Sigmoid colon (tissue), 4 donors: ENCODE results near the gene EVC.
"Not testable (repeated sequence)": the region's sequence is repeated elsewhere in the genome, so short reads cannot be mapped to it uniquely, and the experiment has no call there.

Source experiments
- EP300 ChIP-seq, 4 donors: sonication (generic); formaldehyde crosslinking; IDR thresholded peaks; one replicate each; pipeline ENCODE4 v1.6.1; 2017; ENCODE audit warnings: antibody characterized with exemption in 4 of 4
- POLR2A ChIP-seq, 2 donors: fragments of 450-650 bp; IDR thresholded peaks; one replicate each; pipeline ENCODE4 v1.6.1; 2016; ENCODE audit warnings: antibody characterized with exemption in 2 of 2, mild to moderate bottlenecking in 2 of 2, moderate library complexity in 2 of 2
- POLR2AphosphoS5 ChIP-seq, 4 donors: sonication (generic); formaldehyde crosslinking; IDR thresholded peaks; one replicate each; pipeline ENCODE4 v1.6.1; 2017; ENCODE audit warnings: antibody characterized with exemption in 4 of 4
- TF ChIP-seq, protein P1 (sequence below), 4 experiments: fragments of 450-650 bp in 3 of 4; fragments of 200-600 bp in 1 of 4; IDR thresholded peaks; one replicate each; pipeline ENCODE4 v1.5.1; 2016 to 2019; ENCODE audit warnings: antibody characterized with exemption in 4 of 4, mild to moderate bottlenecking in 3 of 4, moderate library complexity in 2 of 4

DNA sequence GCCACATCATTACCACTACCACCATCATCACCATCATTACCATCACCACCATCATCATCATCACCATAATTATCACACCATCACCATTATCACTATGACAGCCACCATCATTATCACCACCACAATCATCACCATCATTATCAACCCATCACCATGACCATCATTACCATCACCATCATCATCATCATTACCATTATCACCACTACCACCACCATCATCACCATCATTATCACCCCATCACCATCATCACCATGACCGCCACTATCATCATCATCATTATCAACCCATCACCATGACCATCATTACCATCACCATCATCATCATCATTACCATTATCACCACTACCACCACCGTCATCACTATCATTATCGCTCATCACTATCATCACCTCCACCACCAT is 145.4 kb downstream of the EVC start:
- TF ChIP-seq, protein P1, sequence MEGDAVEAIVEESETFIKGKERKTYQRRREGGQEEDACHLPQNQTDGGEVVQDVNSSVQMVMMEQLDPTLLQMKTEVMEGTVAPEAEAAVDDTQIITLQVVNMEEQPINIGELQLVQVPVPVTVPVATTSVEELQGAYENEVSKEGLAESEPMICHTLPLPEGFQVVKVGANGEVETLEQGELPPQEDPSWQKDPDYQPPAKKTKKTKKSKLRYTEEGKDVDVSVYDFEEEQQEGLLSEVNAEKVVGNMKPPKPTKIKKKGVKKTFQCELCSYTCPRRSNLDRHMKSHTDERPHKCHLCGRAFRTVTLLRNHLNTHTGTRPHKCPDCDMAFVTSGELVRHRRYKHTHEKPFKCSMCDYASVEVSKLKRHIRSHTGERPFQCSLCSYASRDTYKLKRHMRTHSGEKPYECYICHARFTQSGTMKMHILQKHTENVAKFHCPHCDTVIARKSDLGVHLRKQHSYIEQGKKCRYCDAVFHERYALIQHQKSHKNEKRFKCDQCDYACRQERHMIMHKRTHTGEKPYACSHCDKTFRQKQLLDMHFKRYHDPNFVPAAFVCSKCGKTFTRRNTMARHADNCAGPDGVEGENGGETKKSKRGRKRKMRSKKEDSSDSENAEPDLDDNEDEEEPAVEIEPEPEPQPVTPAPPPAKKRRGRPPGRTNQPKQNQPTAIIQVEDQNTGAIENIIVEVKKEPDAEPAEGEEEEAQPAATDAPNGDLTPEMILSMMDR (IDR thresholded peaks at IDR 0.05) = not testable (repeated sequence)
- not testable (repeated sequence) for TF ChIP-seq POLR2AphosphoS5, POLR2A, EP300 (IDR thresholded peaks at IDR 0.05)
